GM19438 (cell line): ENCODE measurements around the gene CTNNBIP1.

Experiments
- ATAC-seq: cut with Tn5 transposase; IDR thresholded peaks from one replicate; pipeline ENCODE4 v1.9.1; 2021; ENCODE audit warnings: low read depth; ENCODE audit not compliant: unreplicated experiment

CTNNBIP1 gene

DNA sequence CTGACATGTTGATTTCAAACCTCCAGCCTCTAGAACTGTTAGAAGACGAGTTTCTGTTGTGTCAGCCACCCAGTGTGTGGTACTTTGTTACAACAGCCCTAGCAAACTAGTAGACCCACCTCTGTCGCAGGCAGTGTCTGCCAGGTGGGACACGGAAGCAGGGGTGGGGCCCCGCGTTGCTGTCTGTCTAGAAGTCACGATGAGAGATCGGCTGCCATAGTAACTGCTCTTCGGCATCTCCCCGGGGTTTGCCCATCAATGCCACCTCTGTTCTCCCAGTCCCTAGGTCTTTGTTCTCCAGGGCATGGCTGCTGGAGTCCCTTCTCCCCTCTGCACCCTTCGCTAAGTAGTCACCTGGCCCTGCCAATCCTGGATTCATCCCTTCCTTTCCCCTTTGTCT lies 71.1 kb downstream of the CTNNBIP1 start:
- ATAC-seq, result no peak

DNA sequence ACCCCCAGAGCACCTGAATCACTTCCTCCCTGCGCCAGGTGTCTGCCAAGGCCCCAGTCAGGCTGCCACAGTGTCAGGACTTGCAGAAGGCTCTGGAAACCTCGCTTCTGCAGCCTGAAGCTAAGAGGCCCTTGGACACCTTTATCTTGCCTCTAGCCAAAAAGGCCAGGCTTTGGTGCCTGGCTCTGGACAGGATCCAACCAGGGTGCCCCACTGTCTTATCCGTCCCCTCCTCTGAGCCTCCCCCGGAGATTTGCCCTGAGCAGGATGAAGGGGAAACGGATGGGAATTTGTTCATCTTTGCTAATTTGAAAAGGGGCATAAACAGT lies 73.5 kb downstream of the CTNNBIP1 start:
- no peak for ATAC-seq

DNA sequence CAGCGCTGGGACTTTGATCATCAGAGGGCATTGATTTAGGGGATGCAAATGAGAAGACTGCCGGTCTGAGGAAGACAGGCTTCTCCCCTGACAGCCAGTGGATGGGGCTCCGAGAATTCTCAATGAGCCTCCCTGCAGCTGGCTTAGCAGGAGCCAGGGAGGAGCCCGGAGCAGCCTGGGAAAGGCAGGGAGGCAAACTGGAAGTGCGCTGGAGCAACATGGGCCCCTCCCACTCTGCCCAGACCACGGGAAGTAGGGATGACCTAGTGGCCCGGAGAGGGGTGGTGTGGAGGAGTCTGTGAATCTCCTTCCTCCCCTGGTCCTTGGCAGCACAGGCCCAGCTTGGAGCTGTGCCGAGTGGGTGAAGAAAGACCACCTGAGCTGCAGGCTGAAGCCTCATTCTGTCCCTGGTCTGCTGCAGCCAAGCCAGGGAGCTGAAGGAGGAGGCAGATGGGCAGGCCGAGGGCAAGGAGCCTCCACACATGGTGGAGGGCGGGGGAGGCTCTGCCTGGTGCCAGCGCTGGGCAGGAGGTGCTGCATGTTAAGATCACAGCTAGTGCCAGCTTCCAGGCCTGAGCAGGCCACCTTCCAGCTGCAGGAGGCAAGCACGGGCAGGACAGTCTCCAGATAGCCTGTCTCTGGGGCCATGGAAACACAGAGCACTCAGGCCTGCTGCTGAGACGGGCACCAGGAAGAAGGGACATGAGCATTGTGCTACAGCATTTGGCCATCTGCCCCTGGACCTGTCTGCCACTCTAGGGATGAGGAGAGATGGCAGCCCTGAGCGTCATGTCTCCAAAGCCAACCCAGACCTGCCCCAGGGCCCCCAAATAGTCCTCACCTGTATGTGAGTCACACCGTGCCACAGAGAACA lies 74.1 kb downstream of the CTNNBIP1 start:
- ATAC-seq, result no peak

DNA sequence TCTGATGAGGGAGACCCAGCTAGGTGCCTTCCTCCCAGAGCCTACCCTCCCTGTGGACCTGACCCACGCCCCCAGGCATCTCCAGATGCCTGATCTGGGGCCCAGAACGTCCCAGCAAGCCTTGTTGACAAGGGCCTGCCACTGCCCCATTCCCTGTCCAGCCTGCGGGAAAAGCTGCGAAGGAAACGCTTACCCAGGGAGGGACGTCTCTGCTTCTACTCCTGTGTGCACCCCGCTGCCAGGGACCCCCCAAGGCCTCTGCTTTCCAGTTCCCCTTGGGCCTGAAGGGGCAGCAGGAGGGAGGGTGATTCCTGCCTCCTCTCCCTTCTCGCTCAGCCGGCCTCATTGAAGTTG lies 74.7 kb downstream of the CTNNBIP1 start:
- ATAC-seq, result no peak

DNA sequence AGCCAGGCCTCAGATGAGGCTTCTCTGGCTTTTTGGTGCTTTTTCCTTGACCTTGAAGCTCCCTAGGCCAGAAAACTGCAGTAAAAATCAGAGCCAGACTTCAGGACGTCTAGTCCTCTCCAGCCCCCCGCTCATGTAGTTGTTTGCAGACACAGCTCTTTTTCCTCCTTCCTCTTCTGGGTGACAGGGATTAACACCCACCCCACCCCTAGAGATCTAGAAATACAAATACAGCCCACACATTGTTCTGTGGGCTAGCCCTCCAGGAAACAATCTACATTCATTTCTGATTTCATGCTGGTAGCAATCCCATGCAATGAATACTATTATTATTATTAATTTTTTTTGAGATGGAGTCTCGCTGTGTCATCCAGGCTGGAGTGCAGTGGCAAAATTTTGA lies 76.4 kb downstream of the CTNNBIP1 start:
- no peak for ATAC-seq

DNA sequence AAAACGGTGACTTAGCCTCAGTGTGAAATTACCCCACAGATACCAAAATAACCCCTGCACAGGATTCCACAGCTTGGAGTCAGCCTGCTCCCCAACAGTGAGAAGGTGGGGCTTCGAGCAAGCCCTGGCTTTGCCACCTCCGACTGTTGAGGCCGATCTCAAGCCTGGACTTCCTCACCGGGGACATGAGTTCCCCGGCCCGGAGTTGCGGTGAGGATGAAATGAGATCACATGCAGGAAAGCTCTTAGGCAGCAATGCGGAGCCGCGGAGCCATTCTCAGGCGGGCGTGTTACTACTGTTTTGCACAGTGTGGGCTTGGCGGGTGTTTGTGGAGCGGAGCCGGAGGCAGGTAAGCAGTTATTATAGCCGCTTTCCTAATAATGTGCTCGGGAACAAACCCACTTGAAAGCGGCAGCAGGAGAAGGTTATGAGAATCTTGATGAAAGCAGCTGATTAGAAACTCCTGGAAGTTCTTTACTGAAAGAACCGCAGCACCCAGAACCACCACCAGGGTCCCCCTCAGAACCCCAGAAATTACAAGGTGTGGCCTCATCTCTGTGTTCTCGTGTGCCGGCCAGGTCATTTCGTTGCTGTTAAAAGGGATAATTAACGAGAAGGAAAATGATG lies 82.4 kb downstream of the CTNNBIP1 start:
- no peak for ATAC-seq

DNA sequence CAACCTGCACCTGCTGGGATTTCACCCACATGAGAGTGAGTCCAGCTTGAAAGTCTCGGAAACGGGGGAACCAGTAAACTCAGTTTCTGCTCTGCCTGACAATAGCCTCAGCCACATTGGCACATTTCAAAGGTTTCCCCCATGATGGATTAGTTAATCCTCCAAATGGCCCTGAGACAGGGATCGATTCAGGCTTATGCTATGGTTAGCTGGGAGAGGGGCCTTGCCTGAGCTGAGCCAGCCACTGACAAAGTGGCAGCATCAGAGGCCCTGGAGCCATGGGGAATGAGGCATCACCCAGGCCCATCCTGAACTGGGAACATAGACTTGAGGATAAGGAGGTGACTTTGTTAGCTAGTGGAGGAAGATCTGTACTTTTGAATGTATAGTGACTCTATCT lies 83.5 kb downstream of the CTNNBIP1 start:
- ATAC-seq, result no peak

DNA sequence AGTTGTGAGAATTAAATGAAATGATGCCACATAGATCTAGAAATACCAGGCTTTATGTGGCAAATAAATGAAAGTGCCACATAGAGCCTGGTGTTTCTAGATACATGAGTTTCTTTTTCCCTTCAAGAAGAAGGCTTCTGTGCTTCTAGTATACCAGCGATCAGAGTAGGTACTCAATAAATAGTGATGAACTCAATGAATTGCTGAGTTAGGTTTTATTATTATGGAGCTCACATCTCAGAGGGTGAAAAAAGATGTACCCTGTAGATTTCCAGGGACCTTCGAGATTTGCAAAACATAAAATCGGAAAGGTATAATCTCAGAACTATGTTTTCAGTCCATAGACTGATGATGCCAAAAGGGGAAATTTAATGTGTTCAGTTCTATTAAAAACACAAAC lies 84.0 kb downstream of the CTNNBIP1 start:
- no peak for ATAC-seq

DNA sequence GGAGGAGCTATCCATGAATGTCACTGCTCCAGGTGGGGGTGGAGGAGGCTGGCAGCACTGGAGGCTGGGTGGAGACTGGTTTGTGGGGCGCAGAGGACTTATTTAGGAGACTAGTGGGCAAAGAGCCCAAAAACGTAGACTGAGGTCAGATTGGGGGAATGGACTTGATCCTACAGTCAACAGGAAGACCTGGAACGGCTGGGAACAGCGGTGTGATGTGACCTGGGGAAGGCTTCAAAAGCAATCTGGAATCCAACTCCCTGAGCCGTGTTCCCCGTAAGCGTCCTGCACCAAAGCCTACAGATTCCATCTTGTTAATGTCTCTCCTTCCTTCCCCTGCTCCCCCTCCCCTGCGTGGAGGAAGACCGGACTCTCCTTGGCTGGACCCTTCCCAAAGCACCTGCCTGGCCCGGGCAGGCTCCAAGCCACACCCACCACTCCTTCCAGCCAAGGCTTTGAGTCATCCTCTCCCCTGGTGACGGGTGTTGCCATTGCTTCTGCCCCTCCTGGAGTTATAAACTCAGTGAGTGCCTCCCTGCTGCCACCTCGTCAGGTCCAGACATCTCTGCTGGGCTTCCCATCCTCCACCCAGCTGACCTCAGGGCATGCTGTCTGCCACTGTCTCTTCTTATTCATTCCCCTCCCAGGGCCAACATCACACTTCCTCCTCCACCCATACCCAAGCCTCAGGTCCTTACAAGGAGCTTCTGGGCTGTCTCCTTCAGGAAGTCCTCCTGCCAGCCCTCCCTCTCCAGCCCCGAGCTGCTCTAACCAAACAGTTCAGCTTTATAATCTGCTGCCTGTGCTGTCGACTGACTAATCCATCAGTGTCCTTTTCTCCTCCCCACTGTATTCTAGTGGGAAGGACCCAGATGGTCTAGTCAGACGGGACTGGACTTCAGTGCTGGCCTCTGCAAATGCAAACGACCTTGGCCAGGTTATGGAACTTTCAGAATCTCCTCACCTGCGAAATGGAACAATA lies 84.7 kb downstream of the CTNNBIP1 start:
- ATAC-seq, result no peak

DNA sequence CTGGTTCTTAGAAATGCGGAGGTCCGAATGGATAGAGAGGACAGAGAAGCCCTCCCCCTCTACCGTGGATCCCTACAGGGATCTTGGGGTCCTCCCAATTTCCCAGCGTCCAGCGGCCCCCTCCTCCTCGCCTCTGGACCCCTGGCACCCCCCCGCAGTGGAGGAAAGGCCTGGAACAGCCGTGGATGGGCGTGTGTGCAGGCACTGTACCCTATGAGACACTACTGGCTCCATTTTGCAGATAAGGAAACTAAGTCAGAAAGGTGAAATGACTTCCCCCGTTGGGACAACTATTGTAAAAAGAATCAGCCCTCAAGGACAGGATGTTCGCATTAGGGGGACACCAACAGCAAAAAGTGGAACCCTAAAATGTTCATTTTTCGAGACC lies 85.4 kb downstream of the CTNNBIP1 start:
- ATAC-seq, result no peak

DNA sequence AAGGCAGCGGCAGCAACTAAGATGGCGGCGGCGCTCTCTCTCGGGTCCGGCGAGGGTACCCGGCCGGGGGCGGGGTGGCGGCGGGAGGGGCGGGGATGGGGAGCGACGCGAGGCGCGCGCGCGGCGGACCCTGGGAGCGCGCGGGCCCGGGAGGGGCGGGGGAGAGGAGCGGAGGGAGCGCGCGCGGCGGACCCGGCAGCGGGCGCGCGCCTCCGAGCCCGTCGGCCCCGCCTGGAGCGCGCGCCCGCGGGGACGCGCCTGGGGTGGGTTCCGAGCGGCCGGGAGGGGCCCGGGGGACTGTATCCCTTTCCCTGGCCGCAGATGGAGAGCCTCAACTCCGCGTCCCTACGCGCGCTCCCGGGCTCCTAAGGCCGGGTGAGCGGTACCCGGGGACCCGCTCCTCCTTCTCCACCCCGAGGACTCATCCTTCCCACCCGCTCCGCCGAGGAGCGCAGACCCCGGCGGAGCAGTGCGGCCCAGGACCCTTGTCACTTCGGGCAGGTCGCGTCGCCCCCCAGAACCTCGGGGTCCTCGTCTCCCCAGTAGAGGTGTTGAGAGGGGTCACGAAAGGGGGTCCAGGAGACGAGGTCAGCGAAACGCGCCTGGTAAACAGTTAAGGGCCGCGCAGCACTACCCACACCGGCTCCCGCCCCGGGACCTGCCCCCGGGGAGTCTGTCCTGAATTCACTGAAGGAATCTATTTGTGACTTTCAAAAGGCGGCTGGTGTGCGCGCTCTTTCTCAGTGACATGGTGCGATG lies 85.9 kb downstream of the CTNNBIP1 start, which contains the start of gene CLSTN1:
Gene CLSTN1 (minus strand): TSS at position 23 of the 759 bp plus-strand sequence. CDS start 232 bp downstream, outside the sequence.
- peak; percentile 55 for ATAC-seq

DNA sequence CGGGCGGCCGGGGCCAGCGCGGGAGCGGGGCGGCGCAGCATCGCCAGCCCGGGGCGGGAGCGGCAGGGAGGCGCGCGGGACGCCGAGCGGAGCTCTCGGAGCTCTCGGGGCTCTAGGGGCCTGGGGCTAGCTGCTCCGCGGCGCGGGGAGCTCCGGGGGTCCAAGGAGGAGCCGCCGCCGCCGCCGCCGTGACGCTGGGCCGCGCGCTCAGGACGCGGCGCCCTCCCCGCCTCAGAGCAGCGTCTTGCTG lies 86.5 kb downstream of the CTNNBIP1 start:
- ATAC-seq, result peak; percentile 5

DNA sequence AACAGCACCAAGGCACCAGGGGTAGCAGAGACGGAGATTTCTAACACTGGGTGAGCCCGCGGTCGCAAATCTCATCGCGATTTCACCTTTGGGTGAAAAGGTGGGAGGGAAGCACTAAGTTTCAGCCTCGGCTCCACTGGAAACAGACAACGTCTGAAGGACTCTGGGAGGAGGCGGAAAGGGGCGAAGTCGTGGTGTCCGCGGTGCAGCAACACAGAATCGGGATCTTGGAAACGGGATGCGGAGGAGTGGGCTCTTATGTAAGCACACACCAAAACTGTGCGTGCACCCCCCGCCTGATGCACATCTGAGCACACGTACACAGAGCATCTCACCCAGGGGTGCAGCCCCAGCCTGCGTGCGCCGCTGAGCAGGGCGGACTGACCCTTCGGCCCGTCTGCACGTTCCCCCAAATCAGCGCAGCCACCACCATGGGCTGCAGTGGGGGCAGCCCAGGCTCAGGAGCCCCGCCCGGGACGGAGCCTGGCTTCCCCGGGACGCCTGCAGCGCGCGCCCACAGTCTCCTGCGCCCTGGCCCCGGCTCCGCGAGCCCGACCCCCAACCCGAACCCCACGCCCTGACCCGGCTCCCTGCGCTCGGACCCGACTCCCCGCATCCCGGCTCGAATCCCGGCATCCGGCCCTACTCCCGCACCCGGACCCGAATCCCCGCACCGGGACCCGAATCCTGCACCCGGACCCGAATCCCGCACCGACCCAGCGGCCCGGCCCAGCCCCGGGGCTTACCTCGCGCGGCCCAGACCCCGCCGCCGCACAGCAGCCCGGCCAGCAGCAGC lies 87.0 kb downstream of the CTNNBIP1 start:
- ATAC-seq, result no peak

DNA sequence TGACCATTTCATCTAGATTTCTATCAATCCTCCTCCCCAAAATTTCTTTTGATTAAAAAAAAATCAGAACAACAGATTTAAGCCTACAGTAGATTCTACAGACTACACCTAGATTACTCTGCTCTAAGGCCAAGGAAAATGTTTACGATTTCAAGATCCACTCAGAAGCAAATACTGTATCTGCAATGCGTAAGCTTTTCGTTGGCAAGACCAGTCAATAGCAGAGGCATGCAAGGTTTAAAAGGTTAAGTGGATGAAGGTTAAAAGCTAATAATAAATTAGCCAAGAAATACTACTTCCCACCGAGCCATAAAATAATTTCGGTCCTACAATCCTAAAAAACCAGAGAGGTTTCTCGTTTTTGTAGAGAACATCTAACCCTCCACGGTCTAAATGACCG lies 87.6 kb downstream of the CTNNBIP1 start:
- no peak for ATAC-seq

DNA sequence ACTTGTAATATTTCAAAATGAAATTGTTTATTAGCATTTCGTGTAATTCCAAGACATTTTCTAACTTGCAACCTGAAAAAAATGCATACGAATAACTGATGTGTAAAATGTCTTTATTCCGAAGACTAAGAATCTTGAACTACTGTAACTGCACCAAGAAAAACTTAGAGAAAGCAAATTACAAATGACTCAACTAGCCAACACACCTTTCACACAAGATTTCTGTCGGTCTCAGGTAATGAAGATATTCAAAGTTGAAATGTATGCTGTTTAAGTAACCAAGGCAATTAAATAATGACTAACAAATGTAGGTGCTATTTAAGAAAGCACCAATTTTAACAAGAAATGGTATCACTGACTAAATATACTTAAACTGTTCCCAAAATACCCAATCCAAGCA lies 88.4 kb downstream of the CTNNBIP1 start:
- ATAC-seq, result no peak

DNA sequence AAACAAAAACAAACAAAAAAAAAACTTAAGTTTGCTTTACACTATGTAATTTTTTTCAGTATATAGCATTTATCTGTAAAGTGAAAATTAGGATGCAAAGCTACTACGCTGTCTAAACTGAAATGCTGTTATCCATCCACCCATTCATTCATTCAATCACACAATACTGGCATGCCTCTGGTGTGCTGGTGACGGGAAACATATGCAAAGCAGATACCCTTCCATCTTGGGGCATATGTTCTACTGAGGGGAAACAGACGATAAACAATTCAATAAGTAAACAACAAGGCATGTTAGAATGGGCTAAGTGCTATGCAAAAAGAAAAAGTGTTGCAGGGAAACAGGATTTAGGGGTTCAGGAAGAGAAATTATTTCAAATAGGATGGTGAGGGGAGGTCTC lies 89.5 kb downstream of the CTNNBIP1 start:
- ATAC-seq, result no peak

DNA sequence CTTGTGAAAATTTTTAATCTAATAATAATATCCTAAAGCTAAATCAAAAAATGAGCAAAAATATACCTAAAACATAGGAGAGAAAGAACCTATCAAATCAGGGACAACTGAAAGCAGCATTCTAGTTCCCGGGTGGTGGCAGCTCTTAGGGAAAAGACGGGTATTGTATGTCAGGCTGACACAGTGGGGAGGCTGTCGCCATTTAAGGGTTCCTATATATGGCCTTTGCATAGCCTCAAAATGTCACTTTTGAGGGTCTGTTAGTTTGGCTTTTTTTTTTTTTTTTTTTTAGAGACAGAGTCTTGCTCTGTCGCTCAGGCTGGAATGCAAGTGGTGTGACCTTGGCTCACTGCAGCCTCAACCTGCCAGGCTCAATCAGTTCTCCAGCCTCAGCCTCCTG lies 92.3 kb downstream of the CTNNBIP1 start:
- ATAC-seq, result no peak

DNA sequence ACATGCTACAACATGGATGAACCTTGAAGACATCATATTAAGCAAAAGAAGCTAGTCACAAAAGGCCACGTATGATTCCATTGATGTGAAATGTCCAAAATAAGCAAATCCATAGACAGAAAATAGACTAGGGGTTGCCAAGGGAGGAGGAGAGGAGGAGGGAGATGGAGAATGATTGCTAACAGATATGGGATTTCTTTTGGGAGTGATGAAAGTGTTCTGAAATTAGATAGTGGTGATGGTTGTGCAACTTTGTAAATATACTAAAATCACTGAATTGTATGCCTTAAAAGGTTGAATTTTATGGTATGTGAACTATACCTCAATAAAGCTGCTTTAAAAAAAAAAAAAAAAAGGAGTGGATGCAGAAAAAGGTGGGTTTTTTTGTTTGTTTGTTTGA lies 93.9 kb downstream of the CTNNBIP1 start:
- ATAC-seq, result no peak

DNA sequence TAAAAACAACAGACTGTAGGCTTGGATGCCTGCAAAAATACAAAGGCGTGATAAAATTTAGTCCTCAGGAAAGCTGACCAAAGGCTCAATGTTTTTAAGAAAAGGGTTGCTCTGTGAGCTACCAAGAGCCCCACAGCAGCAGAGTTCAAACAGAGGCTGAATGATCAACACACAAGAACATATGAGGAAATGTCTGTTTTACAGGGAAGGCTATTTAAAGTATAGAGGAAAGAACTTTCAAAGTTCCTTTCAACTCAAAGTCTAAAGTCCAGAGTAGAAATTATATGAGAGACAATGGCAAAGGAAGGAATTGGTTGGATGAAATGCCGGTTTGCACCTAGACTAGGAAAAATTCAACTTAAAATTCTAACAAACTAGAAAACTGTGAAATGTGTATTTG lies 94.9 kb downstream of the CTNNBIP1 start:
- ATAC-seq, result no peak

DNA sequence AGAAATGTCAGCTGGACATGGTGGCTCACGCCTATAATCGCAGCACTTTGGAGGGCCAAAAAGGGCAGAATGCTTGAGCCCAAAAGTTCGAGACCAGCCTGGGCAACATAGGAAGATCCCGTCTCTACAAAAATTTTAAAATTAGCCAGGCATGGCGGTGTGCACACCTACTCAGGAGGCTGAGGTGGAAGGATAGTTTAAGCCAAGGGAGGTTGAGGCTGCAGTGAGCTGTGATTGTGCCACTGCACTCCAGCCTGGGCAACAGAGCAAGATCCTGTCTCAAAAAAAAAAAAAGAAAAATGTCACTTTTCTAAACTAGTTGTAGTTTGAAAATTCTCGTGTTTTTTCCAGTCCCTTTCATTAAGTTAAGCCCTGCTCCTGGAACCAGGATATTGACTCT lies 95.5 kb downstream of the CTNNBIP1 start:
- ATAC-seq, result no peak
